ENCODE measurements around the gene CSNK1G3. TPM values are rescaled to one million over a fixed set of nuclear protein-coding genes. Genes with fewer than 3 reads are reported as not detected.

Gene CSNK1G3
- polyA plus RNA-seq, 1 experiment: 40.9 TPM

DNA sequence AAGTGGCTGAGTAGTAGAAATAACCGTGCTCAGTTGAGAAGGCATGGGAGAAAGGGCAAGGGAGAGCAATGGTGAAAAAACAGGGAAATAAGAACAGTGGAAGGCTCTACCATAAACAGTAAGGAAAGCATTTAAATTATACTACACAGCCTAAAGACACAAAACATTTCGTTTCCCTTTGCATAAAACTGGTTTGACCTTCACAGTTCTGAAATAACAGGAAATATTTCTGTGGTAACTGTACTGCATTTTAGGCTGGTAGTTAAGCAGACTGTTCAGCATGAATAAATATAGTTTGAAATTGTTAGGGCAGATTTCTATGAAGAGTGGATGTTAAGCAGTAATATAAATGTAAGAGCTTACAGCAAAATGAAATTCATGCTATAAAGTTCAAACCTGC lies 147.5 kb downstream of the CSNK1G3 start:
- ChIA-PET CTCF (no interaction called here), POLR2A (no interaction called here)
- no peaks in the 10 kb centered on the region for H3K9me3 ChIP-seq (ENCODE audit: control insufficient read depth, insufficient read depth, low read length)
- TF ChIP-seq, protein P1, sequence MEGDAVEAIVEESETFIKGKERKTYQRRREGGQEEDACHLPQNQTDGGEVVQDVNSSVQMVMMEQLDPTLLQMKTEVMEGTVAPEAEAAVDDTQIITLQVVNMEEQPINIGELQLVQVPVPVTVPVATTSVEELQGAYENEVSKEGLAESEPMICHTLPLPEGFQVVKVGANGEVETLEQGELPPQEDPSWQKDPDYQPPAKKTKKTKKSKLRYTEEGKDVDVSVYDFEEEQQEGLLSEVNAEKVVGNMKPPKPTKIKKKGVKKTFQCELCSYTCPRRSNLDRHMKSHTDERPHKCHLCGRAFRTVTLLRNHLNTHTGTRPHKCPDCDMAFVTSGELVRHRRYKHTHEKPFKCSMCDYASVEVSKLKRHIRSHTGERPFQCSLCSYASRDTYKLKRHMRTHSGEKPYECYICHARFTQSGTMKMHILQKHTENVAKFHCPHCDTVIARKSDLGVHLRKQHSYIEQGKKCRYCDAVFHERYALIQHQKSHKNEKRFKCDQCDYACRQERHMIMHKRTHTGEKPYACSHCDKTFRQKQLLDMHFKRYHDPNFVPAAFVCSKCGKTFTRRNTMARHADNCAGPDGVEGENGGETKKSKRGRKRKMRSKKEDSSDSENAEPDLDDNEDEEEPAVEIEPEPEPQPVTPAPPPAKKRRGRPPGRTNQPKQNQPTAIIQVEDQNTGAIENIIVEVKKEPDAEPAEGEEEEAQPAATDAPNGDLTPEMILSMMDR (IDR thresholded peaks at IDR 0.05; ENCODE audit: low read depth, low read length): no peak
- no peaks in the 10 kb centered on the region for H3K27me3 ChIP-seq (ENCODE audit: control insufficient read depth, insufficient read depth, low read length)
- H3K27ac ChIP-seq (ENCODE audit: low read depth, low read length): no peak overlapping the region
- no peak for DNase-seq (ENCODE audit: low read depth, low spot score)
- H3K4me3 ChIP-seq (ENCODE audit: low read depth, low read length): no peak overlapping the region

DNA sequence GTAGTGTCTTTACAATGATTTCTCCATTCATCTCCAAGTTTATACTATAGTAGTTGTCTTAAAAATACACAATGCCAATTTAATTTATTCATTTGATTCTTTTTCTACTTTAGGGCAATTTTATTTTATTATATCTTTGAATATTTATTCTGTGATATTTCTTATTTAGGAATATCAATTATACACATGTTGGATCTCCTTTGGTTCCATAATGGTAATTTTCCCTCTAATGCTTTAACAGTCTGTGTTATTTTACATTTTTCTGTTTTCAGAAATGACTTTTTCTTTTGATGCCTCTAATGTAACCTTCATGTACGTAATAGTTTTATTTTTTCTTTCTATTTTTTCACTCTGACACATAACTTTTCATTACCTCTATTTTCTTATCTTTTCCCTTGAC lies 153.0 kb downstream of the CSNK1G3 start:
- Histone ChIP-seq H3K4me3 (ENCODE audit: low read depth, low read length) (no peak overlapping the region), H3K27ac (ENCODE audit: low read depth, low read length) (no peak overlapping the region), H3K9me3 (ENCODE audit: control insufficient read depth, insufficient read depth, low read length) (no peaks in the 10 kb centered on the region), H3K27me3 (ENCODE audit: control insufficient read depth, insufficient read depth, low read length) (no peaks in the 10 kb centered on the region)
- no peak for DNase-seq (ENCODE audit: low read depth, low spot score)
- CTCF ChIA-PET: no interaction called here
- TF ChIP-seq, protein P1 (IDR thresholded peaks at IDR 0.05; ENCODE audit: low read depth, low read length): no peak
- POLR2A ChIA-PET: no interaction called here

DNA sequence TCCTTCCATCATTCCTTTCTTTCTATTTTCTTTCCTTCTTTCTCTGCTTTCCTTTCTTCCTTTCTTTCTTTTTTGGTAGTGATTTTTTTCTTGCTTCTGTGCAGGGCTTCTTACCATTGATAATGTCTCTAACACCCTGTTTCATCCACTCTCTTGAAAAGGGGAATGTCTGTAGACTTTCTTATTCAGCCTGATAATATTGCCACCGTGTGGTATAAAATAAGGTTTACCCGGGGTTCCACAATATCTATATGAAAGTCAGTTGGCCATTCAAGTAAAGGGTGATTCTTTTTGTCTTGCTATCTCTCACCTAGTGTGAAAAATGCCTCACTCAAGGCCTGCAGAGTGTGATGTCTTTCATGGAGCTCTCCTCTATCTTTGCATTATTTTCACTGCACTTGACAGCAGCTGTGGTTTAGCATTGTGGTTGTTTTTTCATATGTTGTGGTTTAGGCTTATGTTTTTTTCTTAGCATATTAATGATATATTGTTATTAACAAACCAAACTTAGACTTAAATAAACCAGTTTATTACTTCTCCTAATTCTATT lies 153.9 kb downstream of the CSNK1G3 start:
- no peak for DNase-seq (ENCODE audit: low read depth, low spot score)
- Histone ChIP-seq H3K4me3 (ENCODE audit: low read depth, low read length) (no peak overlapping the region), H3K27me3 (ENCODE audit: control insufficient read depth, insufficient read depth, low read length) (no peaks in the 10 kb centered on the region), H3K27ac (ENCODE audit: low read depth, low read length) (no peak overlapping the region), H3K9me3 (ENCODE audit: control insufficient read depth, insufficient read depth, low read length) (no peaks in the 10 kb centered on the region)
- TF ChIP-seq, protein P1 (IDR thresholded peaks at IDR 0.05; ENCODE audit: low read depth, low read length): no peak
- POLR2A ChIA-PET: no interaction called here
- CTCF ChIA-PET: no interaction called here

Other genes starting within 250 kb of the CSNK1G3 start
- 20.0 and 27.2 TPM in 2 replicates for gene CEP120, start 88.8 kb upstream of the CSNK1G3 start, polyA plus RNA-seq (2011; rRNA removed)

Data from AG04450 (cell line).